Gastroesophageal sphincter (tissue), 3 donors: ENCODE data around the gene FCN2.

ENCODE experiments used
- CTCF ChIP-seq, 4 experiments: fragments of 200-600 bp in 2 of 4; fragments of 450-650 bp in 2 of 4; sonication (generic) in 1 of 4; IDR thresholded peaks; one replicate each; pipeline ENCODE4 v1.5.1; 2017 to 2019; ENCODE audit warnings: antibody characterized with exemption in 4 of 4, mild to moderate bottlenecking in 2 of 4, moderate library complexity in 2 of 4
- EP300 ChIP-seq: sonication (generic); formaldehyde crosslinking; IDR thresholded peaks from one replicate; pipeline ENCODE4 v1.6.1; 2017; ENCODE audit warnings: antibody characterized with exemption, mild to moderate bottlenecking
- POLR2A ChIP-seq, 2 donors: fragments of 450-650 bp; IDR thresholded peaks; one replicate each; pipeline ENCODE4 v1.6.1; 2017; ENCODE audit warnings: antibody characterized with exemption in 2 of 2, mild to moderate bottlenecking in 2 of 2, moderate library complexity in 1 of 2
- POLR2AphosphoS5 ChIP-seq: sonication (generic); formaldehyde crosslinking; IDR thresholded peaks from one replicate; pipeline ENCODE4 v1.6.1; 2017; ENCODE audit warnings: antibody characterized with exemption

GRCh38 chr9:134870301-134870694 lies 10.3 kb upstream of the FCN2 start:
- no peak for TF ChIP-seq EP300
- no peak for TF ChIP-seq POLR2A (IDR thresholded peaks at IDR 0.05)
- TF ChIP-seq CTCF (IDR thresholded peaks at IDR 0.05), result no peak
- TF ChIP-seq POLR2AphosphoS5, result no peak
